ENCODE results near the gene ZNF451.

GRCh38 chr6:57195457-57195856 is 105.5 kb downstream of the ZNF451 start:
- no peak for TF ChIP-seq CTCF (IDR thresholded peaks at IDR 0.05; ENCODE audit: poor library complexity, severe bottlenecking)
- no peak for TF ChIP-seq POLR2AphosphoS5 (IDR thresholded peaks at IDR 0.05)
- no peak for TF ChIP-seq EZH2 (IDR thresholded peaks at IDR 0.05; ENCODE audit: borderline replicate concordance, insufficient read depth, low read length, poor library complexity, severe bottlenecking)
- no peak for TF ChIP-seq SMC3 (conservative IDR thresholded peaks at IDR 0.05; ENCODE audit: poor library complexity)
- TF ChIP-seq REST (IDR thresholded peaks at IDR 0.05; ENCODE audit: borderline replicate concordance) = no peak
- TF ChIP-seq TAF1 (IDR thresholded peaks at IDR 0.05; ENCODE audit: low read depth) = no peak
- no peak for TF ChIP-seq EP300 (conservative IDR thresholded peaks at IDR 0.05; ENCODE audit: poor library complexity, severe bottlenecking)
- no peak for TF ChIP-seq RAD21 (conservative IDR thresholded peaks at IDR 0.05)

Data from neural cell (in vitro differentiated cells).